DOHH2 (cell line): ENCODE results near the gene PRRC2B.
"Not testable (repeated sequence)": the region's sequence is repeated elsewhere in the genome, so short reads cannot be mapped to it uniquely, and the experiment has no call there.

Experiments used
- H3F3A ChIP-seq: fragments of 200-600 bp; sonication (generic), shearing (Covaris generic); 2 replicates; pipeline ENCODE4 v1.6.0; 2016; ENCODE audit warnings: antibody characterized with exemption, mild to moderate bottlenecking; ENCODE audit not compliant: control insufficient read depth, insufficient read depth
- H3K27ac ChIP-seq: fragments of 200-600 bp; sonication (generic); 2 replicates; pipeline ENCODE4 v1.5.1; 2014; ENCODE audit warnings: low read depth, mild to moderate bottlenecking, low read length, moderate library complexity
- H3K27me3 ChIP-seq: fragments of 200-600 bp; sonication (generic); 2 replicates; pipeline ENCODE4 v1.6.1; 2014; ENCODE audit warnings: mild to moderate bottlenecking, low read length, mixed read lengths; ENCODE audit not compliant: control insufficient read depth
- H3K36me3 ChIP-seq: fragments of 200-600 bp; sonication (generic); 2 replicates; pipeline ENCODE4 v1.6.1; 2014; ENCODE audit warnings: mild to moderate bottlenecking, low read length, moderate library complexity, mixed read lengths; ENCODE audit not compliant: control insufficient read depth
- H3K4me1 ChIP-seq: fragments of 200-600 bp; sonication (generic); 2 replicates; pipeline ENCODE4 v1.6.1; 2014; ENCODE audit warnings: mild to moderate bottlenecking, low read length, mixed read lengths; ENCODE audit not compliant: control insufficient read depth
- H3K4me2 ChIP-seq: fragments of 200-600 bp; sonication (generic); 2 replicates; pipeline ENCODE4 v1.6.0; 2014; ENCODE audit warnings: mild to moderate bottlenecking, low read length, moderate library complexity
- H3K4me3 ChIP-seq: fragments of 200-600 bp; sonication (generic); 2 replicates; pipeline ENCODE4 v1.5.1; 2014; ENCODE audit warnings: mild to moderate bottlenecking, low read length, mixed read lengths
- H3K79me2 ChIP-seq: fragments of 200-600 bp; sonication (generic); 2 replicates; pipeline ENCODE4 v1.6.1; 2014; ENCODE audit warnings: mild to moderate bottlenecking, low read length, mixed read lengths; ENCODE audit not compliant: control insufficient read depth
- H3K9me2 ChIP-seq: fragments of 200-600 bp; sonication (generic); replicated peaks from 2 replicates; pipeline ENCODE4 v1.6.1; 2014; ENCODE audit warnings: mild to moderate bottlenecking, low read length, mixed read lengths; ENCODE audit not compliant: control insufficient read depth
- H3K9me3 ChIP-seq: fragments of 200-600 bp; sonication (generic); 2 replicates; pipeline ENCODE4 v1.6.1; 2014; ENCODE audit warnings: antibody characterized with exemption, low read length, mixed read lengths; ENCODE audit not compliant: control insufficient read depth, insufficient read depth
- H4K20me1 ChIP-seq: fragments of 200-600 bp; sonication (generic); 2 replicates; pipeline ENCODE4 v1.6.0; 2014; ENCODE audit warnings: low read depth, mild to moderate bottlenecking, antibody characterized with exemption, low read length, moderate library complexity; ENCODE audit not compliant: control insufficient read depth, insufficient read depth
- CTCF ChIP-seq: fragments of 200-600 bp; sonication (generic); IDR thresholded peaks from one replicate; pipeline ENCODE4 v1.5.1; 2014; ENCODE audit warnings: antibody characterized with exemption, mild to moderate bottlenecking, low read depth, low read length; ENCODE audit not compliant: poor library complexity, severe bottlenecking
- EZH2phosphoT487 ChIP-seq: fragments of 200-600 bp; sonication (generic); IDR thresholded peaks from 2 replicates; pipeline ENCODE4 v1.6.1; 2017; ENCODE audit warnings: borderline replicate concordance, mild to moderate bottlenecking, antibody characterized with exemption, low read length, moderate library complexity, mixed read lengths

Gene PRRC2B

GRCh38 chr9:131469951-131470350, 76.1 kb downstream of the PRRC2B start:
- H3F3A ChIP-seq, result peaks cover 3% of the 10 kb centered on the region
- H4K20me1 ChIP-seq, result no peaks in the 10 kb centered on the region; the same call in 1 of the 2 replicates
- H3K27ac ChIP-seq, result no peak overlapping the region

GRCh38 chr9:131470581-131470991, 76.7 kb downstream of the PRRC2B start:
- peaks cover 44% of the 10 kb centered on the region for H3K79me2 ChIP-seq
- H4K20me1 ChIP-seq, result no peaks in the 10 kb centered on the region; the same call in 1 of the 2 replicates
- peaks cover 92% of the 10 kb centered on the region for H3K36me3 ChIP-seq

More at GRCh38 chr9:131469951-131470350, 76.1 kb downstream of the PRRC2B start:
- H3K4me2 ChIP-seq, result no peak overlapping the region
- TF ChIP-seq EZH2phosphoT487 (no peak), CTCF (no peak)
- H3K36me3 ChIP-seq, result peaks cover 92% of the 10 kb centered on the region
- no peak overlapping the region for H3K4me3 ChIP-seq
- H3K4me1 ChIP-seq, result no peaks in the 10 kb centered on the region
- no peaks in the 10 kb centered on the region for H3K27me3 ChIP-seq
- no peaks in the 10 kb centered on the region for H3K9me2 ChIP-seq
- no peaks in the 10 kb centered on the region for H3K9me3 ChIP-seq
- peaks cover 48% of the 10 kb centered on the region for H3K79me2 ChIP-seq

GRCh38 chr9:131472085-131472484, 78.2 kb downstream of the PRRC2B start:
- not testable (repeated sequence) for H3K27me3 ChIP-seq, H3K9me2 ChIP-seq, H3K4me1 ChIP-seq, H3F3A ChIP-seq, H3K9me3 ChIP-seq, H3K4me3 ChIP-seq, H4K20me1 ChIP-seq, H3K4me2 ChIP-seq, H3K27ac ChIP-seq
- peaks cover 94% of the 10 kb centered on the region for H3K36me3 ChIP-seq
- H3K79me2 ChIP-seq, result peaks cover 43% of the 10 kb centered on the region

More at GRCh38 chr9:131470581-131470991, 76.7 kb downstream of the PRRC2B start:
- TF ChIP-seq CTCF, result no peak
- no peak for TF ChIP-seq EZH2phosphoT487
- Histone ChIP-seq H3F3A (peaks cover 3% of the 10 kb centered on the region), H3K9me3 (no peaks in the 10 kb centered on the region), H3K4me2 (no peak overlapping the region), H3K4me3 (no peak overlapping the region), H3K9me2 (no peaks in the 10 kb centered on the region), H3K27ac (no peak overlapping the region), H3K27me3 (no peaks in the 10 kb centered on the region), H3K4me1 (no peaks in the 10 kb centered on the region)

- Histone ChIP-seq H3K27ac (no peak overlapping the region), H3K4me1 (no peaks in the 10 kb centered on the region), H3K36me3 (peaks cover 94% of the 10 kb centered on the region), H3K79me2 (peaks cover 32% of the 10 kb centered on the region), H3K9me3 (no peaks in the 10 kb centered on the region), H3K4me3 (no peak overlapping the region), H3K4me2 (no peak overlapping the region), H4K20me1 (no peaks in the 10 kb centered on the region; the same call in 1 of the 2 replicates), H3K9me2 (no peaks in the 10 kb centered on the region), H3F3A (peaks cover 3% of the 10 kb centered on the region), H3K27me3 (no peaks in the 10 kb centered on the region)
- TF ChIP-seq EZH2phosphoT487 (no peak), CTCF (no peak)
Measured at GRCh38 chr9:131473198-131473885, 79.5 kb downstream of the PRRC2B start.
